Activated T-cell treated with anti-CD3 and anti-CD28 coated beads for 48 hours (primary cell): Measurements from ENCODE around the gene ARPC1A.

Experiments used
- DNase-seq: peaks from one replicate; pipeline ENCODE4 v3.0.0-alpha.2; 2020; ENCODE audit warnings: low read depth

The ARPC1A gene

GRCh38 chr7:99390941-99391602, 65.4 kb downstream of the ARPC1A start:
- no peak for DNase-seq

GRCh38 chr7:99392046-99392445, 66.3 kb downstream of the ARPC1A start:
- DNase-seq = no peak

DNA sequence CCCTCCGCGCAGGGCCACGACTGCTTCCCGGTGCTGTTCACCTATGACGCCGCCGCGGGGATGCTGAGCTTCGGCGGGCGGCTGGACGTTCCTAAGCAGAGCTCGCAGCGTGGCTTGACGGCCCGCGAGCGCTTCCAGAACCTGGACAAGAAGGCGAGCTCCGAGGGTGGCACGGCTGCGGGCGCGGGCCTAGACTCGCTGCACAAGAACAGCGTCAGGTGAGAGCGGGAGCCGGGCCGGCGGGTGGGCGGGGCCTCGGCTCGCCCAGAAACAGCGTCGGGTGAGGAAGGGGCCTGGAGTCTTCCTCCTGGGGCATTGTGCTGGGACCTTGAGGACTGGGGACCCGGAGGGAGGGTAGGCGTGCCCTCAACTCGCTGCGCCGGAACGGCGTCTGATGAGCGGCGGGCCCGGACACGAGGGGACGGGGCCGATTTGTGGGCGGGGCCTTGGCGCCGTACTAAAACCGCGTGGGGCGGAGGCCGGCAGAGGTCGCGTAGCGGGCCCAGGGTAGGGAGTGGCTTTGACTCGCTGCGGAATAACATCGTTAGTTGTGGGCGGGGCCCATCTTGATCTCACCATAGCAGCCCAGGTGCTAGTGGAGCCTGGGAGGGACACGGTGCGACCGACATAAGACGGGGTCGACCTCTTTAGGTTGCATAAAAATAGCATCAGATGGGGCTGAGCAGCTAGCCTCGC, 67.1 kb downstream of the ARPC1A start:
- DNase-seq = peak; percentile 74

DNA sequence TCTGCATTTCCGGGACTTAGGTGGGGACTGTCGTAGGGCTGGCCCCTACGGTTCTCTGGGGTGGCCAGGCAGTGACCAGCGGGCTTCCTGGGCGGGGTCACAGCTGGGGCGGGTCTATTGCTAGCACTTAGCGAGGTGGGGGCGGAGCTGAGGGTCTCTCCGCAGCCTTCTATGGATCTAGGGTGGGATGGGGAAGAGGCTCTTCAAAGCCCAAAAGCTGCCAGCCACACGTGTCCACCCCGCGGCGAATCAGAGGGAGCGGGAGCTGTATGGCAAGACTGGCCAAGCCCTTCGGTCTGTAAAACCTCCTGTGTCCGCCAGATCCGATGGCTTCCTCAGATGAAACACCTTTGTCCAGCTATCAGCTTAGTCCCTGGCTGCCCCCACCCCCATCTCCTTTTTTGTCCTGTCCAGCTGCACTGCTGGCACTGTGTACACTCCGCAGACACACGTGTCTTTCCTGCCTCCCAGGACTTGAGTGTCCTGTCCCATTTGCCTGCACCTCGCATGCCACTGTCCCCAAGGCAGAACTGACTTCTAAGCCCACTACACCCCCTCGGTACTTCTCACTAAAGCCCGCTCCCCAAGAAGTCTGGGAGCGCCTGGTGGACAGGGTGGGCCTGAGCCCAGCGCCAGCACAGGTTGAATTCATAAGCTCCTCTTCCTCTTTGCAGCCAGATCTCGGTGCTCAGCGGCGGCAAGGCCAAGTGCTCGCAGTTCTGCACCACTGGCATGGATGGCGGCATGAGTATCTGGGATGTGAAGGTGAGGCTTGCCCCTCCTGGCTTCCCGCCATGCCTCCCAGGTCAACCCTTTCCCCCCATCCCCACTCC, 67.9 kb downstream of the ARPC1A start:
- no peak for DNase-seq

- DNase-seq = no peak
These were observed 68.4 kb downstream of the ARPC1A start for GRCh38 chr7:99394188-99394502.

- no peak for DNase-seq
These were observed 70.1 kb downstream of the ARPC1A start for GRCh38 chr7:99395616-99396327.

DNA sequence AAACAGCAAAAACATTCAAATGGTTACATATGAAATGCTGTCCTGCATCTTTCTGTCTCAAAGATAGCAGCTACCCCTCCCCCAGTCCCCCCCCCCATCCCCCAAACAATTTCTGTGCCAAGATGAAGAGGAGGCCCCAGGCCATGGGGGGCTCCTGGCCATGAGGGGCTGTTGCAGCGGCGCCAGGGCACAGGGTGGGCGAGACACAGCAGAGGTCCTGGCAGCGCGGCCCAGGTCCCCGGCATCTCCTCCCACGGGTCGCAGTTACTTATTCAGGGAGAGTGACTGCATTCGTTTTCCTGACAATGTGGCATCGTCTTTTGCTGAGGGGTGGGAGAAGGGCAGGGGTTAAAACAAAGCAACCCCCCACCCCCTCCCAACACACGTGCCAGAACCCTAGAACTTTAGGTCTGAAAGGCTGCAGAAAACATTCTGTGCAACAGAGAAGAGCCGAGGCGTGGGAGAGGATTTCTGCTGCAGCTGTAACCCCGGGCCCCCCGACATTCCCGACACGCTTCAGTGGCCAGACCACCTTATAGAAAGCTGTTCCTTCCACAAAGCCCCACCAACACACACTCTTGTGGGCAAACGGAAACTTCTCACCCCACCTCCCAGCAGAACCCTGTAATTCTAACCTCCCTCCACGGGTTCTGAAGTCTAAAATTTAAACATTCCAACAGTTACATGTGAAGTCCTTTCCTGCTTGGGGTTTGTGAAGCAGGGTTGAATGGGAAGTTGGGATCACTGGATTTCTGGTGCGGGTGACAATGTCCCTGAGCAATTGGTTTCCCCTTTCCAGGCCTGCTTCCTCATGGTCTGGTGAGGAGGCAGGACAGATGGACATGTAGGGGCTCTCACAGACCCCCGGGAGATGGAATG, 71.0 kb downstream of the ARPC1A start:
- DNase-seq = no peak

GRCh38 chr7:99397297-99397983, 71.7 kb downstream of the ARPC1A start:
- no peak for DNase-seq

DNA sequence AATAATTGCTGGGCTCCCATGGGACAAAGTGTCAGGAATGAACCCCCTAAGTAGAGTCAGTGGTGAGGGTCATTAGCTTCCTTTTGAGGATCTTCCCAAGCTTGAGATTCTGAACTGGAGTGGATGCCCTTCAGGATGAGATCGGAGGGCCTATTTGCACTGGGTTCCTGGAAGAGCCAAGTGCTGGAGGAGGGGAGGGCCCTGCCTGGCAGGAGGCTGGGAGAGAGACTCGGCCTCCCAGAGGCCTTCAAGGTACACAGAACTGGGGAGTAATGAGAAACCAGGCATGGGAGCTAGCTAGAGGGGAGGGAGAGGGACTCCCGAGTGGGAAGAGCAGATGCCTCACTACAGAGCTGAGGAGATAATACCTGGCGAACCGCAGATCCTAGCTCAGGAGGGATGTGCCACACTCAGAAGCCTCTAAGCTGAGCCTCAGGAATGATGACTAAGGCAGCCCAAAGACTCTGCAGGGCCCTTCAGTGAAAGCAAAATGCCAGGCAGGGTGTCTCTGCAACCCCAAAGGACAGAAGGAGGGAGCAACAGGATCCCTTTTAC, 73.3 kb downstream of the ARPC1A start:
- DNase-seq = no peak

DNA sequence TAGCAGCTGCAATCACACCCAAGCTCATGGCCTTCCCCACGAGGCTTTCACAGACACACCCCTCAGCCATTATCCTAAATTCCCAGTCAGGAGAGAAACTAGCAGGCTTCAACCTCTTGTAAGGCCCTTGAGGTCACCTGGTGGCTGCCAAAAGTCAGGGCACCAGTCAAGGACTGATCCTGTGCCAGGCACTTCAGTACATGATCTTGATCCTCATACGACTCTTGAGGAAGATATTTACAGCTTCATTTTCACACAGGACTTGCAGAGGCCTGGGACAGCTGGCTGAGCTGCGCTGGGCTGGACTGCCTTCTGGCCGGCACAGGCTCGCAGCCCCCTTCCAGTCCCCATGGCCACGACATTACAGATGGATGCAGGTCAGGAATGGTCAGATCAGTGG, 73.9 kb downstream of the ARPC1A start:
- DNase-seq = no peak

DNA sequence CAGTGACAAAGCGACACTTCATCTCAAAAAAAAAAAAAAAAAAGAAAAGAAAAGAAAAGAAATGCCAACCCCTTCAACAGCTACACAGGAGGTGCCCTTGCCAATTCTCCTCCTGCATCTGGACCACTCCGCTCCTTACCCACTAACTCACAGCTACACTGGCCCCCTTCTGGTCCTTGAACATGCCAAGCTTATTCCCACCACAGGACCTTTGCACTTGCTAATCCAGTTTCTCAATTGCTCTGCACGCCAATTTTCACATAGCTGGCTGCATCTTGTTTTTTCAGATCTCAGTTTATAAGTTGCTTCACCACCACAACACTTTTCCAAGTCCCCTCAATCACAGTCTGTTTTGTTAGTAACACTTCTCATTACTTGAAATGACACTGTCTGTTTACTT, 77.2 kb downstream of the ARPC1A start:
- DNase-seq = no peak

- DNase-seq = no peak
These were observed 78.1 kb downstream of the ARPC1A start for GRCh38 chr7:99403764-99404163.

DNA sequence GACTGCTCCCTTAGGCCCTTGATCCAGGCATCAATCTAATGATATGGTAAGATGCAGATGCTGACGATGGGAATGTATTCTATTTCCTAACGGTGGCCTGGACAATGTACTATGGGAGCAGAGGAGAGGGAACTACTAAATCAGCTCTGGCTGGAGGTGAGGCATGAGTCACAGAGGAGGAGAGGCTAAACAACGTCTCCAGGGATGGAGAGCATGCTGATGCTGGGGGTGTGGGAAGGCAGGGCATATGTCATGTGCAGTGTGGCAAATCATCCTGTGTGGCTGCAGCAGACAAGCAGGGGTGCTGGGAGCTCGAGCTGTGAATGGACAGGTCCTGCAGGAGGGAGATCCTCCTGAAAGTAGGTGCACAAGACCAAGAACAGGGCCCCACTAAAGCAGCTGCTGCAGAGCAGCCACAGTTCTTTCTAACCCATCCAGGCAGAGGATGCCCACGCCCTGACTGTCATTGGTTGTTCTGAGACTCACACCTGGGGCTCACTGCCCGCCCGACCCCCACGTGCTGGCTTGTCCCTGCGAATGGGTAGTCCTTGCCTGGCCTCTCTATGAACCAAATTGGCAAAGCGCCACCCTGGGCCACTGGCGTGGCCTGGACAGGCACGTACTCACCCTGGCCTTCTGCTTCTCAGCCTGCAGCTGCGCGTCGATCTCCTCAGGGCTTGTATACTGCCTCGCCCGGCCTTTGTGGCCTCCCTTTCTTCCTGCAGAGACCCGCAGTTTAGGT, 78.7 kb downstream of the ARPC1A start:
- no peak for DNase-seq

DNA sequence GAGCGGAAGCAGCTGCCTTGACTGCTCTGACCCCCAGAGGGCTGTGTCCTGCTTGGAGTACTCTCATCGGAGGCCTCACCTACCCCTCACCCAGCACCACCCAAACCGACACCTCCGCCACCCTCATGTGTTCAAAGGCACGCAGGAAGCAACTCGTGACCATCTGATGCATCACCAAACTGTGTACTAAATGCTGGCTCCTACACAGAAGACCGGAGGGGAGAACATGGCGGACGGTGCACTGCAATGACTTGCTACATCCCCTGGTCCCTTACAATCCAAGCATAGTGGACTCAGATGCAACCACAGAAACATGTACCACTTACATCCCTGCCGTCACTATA, 79.3 kb downstream of the ARPC1A start:
- no peak for DNase-seq

DNA sequence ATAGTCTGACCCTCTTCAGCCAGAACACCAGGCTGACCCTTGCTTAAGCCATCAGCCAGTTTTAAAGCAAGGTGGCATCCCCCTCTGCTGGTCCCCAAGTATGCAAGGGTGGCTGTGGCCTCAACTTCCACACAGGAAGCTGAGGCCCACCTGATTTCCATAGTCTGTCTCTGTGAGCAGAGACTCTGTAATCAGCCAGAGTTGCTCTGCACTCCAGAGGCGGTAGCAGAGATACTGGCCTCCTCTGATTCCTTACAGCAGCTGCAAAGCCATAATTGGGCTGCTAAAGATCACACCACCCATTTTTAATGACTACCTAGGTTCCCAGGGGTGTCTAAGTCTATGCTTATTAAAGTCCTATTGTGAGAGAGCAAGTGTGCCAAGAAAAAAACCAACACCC, 80.9 kb downstream of the ARPC1A start:
- DNase-seq = no peak

DNA sequence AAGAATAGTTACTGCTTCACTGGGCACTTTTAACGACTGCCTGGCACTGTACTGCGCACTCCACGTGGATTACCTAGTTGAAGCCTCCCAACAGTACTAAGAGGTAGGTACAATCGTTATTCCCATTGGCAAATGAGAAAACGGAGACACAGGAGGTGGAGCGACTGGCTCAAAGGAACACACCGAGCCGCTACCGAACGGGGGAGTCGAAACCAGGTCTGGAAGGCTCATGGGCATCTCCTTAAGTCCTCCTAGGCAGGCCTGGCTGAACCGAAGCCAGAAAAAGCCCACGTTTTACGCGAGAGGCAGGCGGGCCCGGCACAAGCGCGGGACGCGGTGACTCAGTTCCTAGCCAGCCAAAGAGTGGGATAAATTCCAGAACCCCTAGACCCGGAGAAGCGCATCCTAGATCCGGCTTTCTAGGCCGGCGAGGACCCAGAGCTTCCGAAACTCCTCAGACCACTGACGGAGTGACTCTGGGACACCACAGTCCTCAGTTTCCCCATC, 82.2 kb downstream of the ARPC1A start:
- DNase-seq = peak; percentile 28

GRCh38 chr7:99408379-99409191, 82.9 kb downstream of the ARPC1A start, which contains the start of the genes BUD31 and PDAP1:
BUD31 (plus strand) TSS chr7:99408969; CDS start chr7:99411093, 2,124 bp downstream.
PDAP1 (minus strand) TSS chr7:99408597; CDS start chr7:99408548, 49 bp downstream.
- DNase-seq = peak; percentile 88

- no peak for DNase-seq
These were observed 83.5 kb downstream of the ARPC1A start for GRCh38 chr7:99409192-99409572.

GRCh38 chr7:99409806-99410205, 84.1 kb downstream of the ARPC1A start:
- no peak for DNase-seq
